GM20000 (cell line): ENCODE data around the gene TSPAN31.

Experiments
- DNase-seq: peaks from one replicate; pipeline ENCODE4 v3.0.0; 2012; ENCODE audit warnings: low spot score
- CTCF ChIP-seq: IDR thresholded peaks from 2 replicates; pipeline ENCODE4 v1.5.1; 2012; ENCODE audit warnings: mild to moderate bottlenecking, control low read depth; ENCODE audit errors: extremely low read depth, missing control alignments

TSPAN31 gene

GRCh38 chr12:57724003-57724935 lies 20.6 kb upstream of the TSPAN31 start:
- DNase-seq: peak; percentile 32
- TF ChIP-seq CTCF: no peak

- peak; percentile 18 for DNase-seq
- no peak for TF ChIP-seq CTCF
Measured at GRCh38 chr12:57724936-57725740, 19.7 kb upstream of the TSPAN31 start.

- TF ChIP-seq CTCF: no peak
- DNase-seq: peak; percentile 31
Measured at GRCh38 chr12:57725851-57726150, 19.0 kb upstream of the TSPAN31 start.

GRCh38 chr12:57726151-57726883 lies 18.5 kb upstream of the TSPAN31 start:
- TF ChIP-seq CTCF: no peak
- peak; percentile 55 for DNase-seq

- peak; percentile 36 for DNase-seq
- TF ChIP-seq CTCF: no peak
Measured at GRCh38 chr12:57726884-57727757, 17.7 kb upstream of the TSPAN31 start.

GRCh38 chr12:57727758-57728395 lies 17.0 kb upstream of the TSPAN31 start:
- DNase-seq: no peak
- no peak for TF ChIP-seq CTCF
